Sigmoid colon (tissue), 7 donors: ENCODE measurements around the gene TSPO2. TPM values are rescaled to one million over a fixed set of nuclear protein-coding genes. Genes with fewer than 3 reads are reported as not detected.
A peak's percentile ranks its signal among the peaks of the same experiment; 100 is the strongest.

Experiments
- DNase-seq: peaks from one replicate; pipeline ENCODE4 v3.0.0-alpha.2; 2019
- H3K27ac ChIP-seq, 4 donors: fragments of 200-600 bp; sonication (generic); one replicate each; pipeline ENCODE4 v1.5.1; 2016 to 2019; ENCODE audit warnings: mild to moderate bottlenecking in 1 of 4
- H3K27me3 ChIP-seq, 3 donors: fragments of 200-600 bp; sonication (generic); one replicate each; pipeline ENCODE4 v1.5.1; 2019; ENCODE audit warnings: mild to moderate bottlenecking in 1 of 3
- H3K36me3 ChIP-seq, 4 donors: fragments of 200-600 bp; sonication (generic); one replicate each; pipeline ENCODE4 v1.5.1; 2016 to 2019
- H3K4me1 ChIP-seq, 4 donors: fragments of 200-600 bp; sonication (generic); one replicate each; pipeline ENCODE4 v1.5.1; 2017 to 2019
- H3K4me3 ChIP-seq, 4 donors: fragments of 200-600 bp; sonication (generic); one replicate each; pipeline ENCODE4 v1.5.1; 2017 to 2019; ENCODE audit warnings: mild to moderate bottlenecking in 2 of 4, moderate library complexity in 1 of 4
- H3K9me3 ChIP-seq, 4 donors: fragments of 200-600 bp in 3 of 4; sonication (generic) in 3 of 4; one replicate each; pipeline versions ENCODE4 v1.5.1 to v1.6.1; 2013 to 2019
- CTCF ChIP-seq, 4 experiments: fragments of 450-650 bp in 3 of 4; fragments of 200-600 bp in 1 of 4; IDR thresholded peaks; one replicate each; pipeline ENCODE4 v1.5.1; 2016 to 2019; ENCODE audit warnings: antibody characterized with exemption in 4 of 4, mild to moderate bottlenecking in 3 of 4, moderate library complexity in 2 of 4
- EP300 ChIP-seq, 4 donors: sonication (generic); formaldehyde crosslinking; IDR thresholded peaks; one replicate each; pipeline ENCODE4 v1.6.1; 2017; ENCODE audit warnings: antibody characterized with exemption in 4 of 4
- POLR2A ChIP-seq, 2 donors: fragments of 450-650 bp; IDR thresholded peaks; one replicate each; pipeline ENCODE4 v1.6.1; 2016; ENCODE audit warnings: antibody characterized with exemption in 2 of 2, mild to moderate bottlenecking in 2 of 2, moderate library complexity in 2 of 2
- POLR2AphosphoS5 ChIP-seq, 4 donors: sonication (generic); formaldehyde crosslinking; IDR thresholded peaks; one replicate each; pipeline ENCODE4 v1.6.1; 2017; ENCODE audit warnings: antibody characterized with exemption in 4 of 4
- WGBS, 2 donors: extraction: QIAGEN DNeasy Blood & Tissue Kit; methylation state at CpG; one replicate each; pipeline ENCODE4 v1.1.7; 2013; 5-methylcytosine and 5-hydroxymethylcytosine counted together
- intact Hi-C: fragments of 100-400 bp; cut with DNase I; formaldehyde crosslinking; loops from one replicate; pipeline ENCODE4 v1.15.1; 2023
- polyA plus RNA-seq, 3 donors: library from polyadenylated mRNA; stranded (reverse); fragments of 200-250 nt; gene quantifications; one replicate each; pipeline ENCODE4 v1.2.3, GENCODE V29; 2013
- total RNA-seq, 4 donors: library from RNA; depleted of rRNA; stranded (reverse); fragments of >200 nt; gene quantifications; one replicate each; pipeline ENCODE4 v1.1.0, GENCODE V29; 2016
- donor health status: healthy with polysubstance abuse.
- donor health status: Bipolar disorder and iron deficiency.
- donor health status: healthy.

Gene TSPO2, protein sequence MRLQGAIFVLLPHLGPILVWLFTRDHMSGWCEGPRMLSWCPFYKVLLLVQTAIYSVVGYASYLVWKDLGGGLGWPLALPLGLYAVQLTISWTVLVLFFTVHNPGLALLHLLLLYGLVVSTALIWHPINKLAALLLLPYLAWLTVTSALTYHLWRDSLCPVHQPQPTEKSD
- not detected for total RNA-seq
- under 1 TPM in 1 of 3 donors, not detected in 2; 0.48 TPM for polyA plus RNA-seq

GRCh38 chr6:41042226-41043055, at the start of gene TSPO2:
TSPO2 (plus strand) TSS chr6:41042467; CDS start chr6:41042986, 519 bp downstream.
- intact Hi-C loops: no loop called here
- TF ChIP-seq POLR2AphosphoS5 (IDR thresholded peaks at IDR 0.05) (no peak), EP300 (IDR thresholded peaks at IDR 0.05) (no peak), CTCF (IDR thresholded peaks at IDR 0.05) (no peak), POLR2A (IDR thresholded peaks at IDR 0.05) (no peak)
- Histone ChIP-seq H3K4me1 (no peaks in the 10 kb centered on the region), H3K36me3 (no peaks in the 10 kb centered on the region), H3K4me3 (no peak within 1 kb of the TSS), H3K27ac (no peak within 1 kb of the TSS), H3K27me3 (no peaks in the 10 kb centered on the region), H3K9me3 (no peaks in the 10 kb centered on the region)
- WGBS, 2 donors: 92 to 96% methylated on average over 10 of the region's 10 CpGs
- DNase-seq: no peak

DNA sequence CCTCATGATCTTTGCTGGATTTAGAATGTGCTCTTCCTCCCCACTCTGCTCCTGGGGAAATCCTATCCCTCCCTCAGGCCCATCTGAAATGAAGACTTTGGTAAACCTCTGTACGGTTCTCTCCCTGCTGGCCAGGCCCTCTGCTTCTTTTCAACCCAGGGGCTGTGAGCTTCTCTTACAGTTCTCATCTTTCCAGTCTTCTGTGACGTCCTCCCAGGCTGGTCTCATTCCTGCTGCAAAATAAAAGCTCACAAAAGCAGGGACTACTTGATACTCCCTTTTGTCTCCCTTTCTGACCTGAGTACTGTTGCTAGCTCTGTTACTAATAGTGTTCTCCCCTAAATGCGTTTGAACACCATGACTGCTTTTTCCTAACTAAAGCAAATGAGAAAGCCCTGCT, 49.5 kb upstream of the TSPO2 start:
- DNase-seq: no peak
- peaks cover 0 to 22% (median 19%) of the 10 kb centered on the region in 4 donors for H3K4me1 ChIP-seq
- no peaks in the 10 kb centered on the region for H3K36me3 ChIP-seq
- H3K27ac ChIP-seq: no peak overlapping the region
- TF ChIP-seq POLR2AphosphoS5 (IDR thresholded peaks at IDR 0.05) (no peak), EP300 (IDR thresholded peaks at IDR 0.05) (no peak), CTCF (IDR thresholded peaks at IDR 0.05) (no peak), POLR2A (IDR thresholded peaks at IDR 0.05) (no peak)
- 83 to 86% methylated on average over 3 of the region's 3 CpGs for WGBS, 2 donors
- intact Hi-C loops: no loop called here
- H3K27me3 ChIP-seq: no peaks in the 10 kb centered on the region
- H3K4me3 ChIP-seq: no peak overlapping the region
- H3K9me3 ChIP-seq: no peaks in the 10 kb centered on the region

- 15 to 59% methylated on average over 6 of the region's 6 CpGs for WGBS, 2 donors
- Histone ChIP-seq H3K27me3 (no peaks in the 10 kb centered on the region), H3K4me3 (no peak overlapping the region), H3K36me3 (no peaks in the 10 kb centered on the region), H3K27ac (peak overlapping the region; percentile 53 to 77 (median 66)), H3K4me1 (peaks cover 0 to 33% (median 29%) of the 10 kb centered on the region in 4 donors), H3K9me3 (no peaks in the 10 kb centered on the region)
- TF ChIP-seq POLR2AphosphoS5 (IDR thresholded peaks at IDR 0.05) (no peak), POLR2A (IDR thresholded peaks at IDR 0.05) (no peak), CTCF (IDR thresholded peaks at IDR 0.05) (no peak), EP300 (IDR thresholded peaks at IDR 0.05) (no peak)
- intact Hi-C loops: no loop called here
- DNase-seq: no peak
Observed at GRCh38 chr6:40996591-40997233, 45.6 kb upstream of the TSPO2 start.

GRCh38 chr6:40997234-40997957, 44.9 kb upstream of the TSPO2 start:
- H3K4me1 ChIP-seq: peaks cover 0 to 33% (median 29%) of the 10 kb centered on the region in 4 donors
- no peaks in the 10 kb centered on the region for H3K27me3 ChIP-seq
- H3K4me3 ChIP-seq: no peak overlapping the region
- no peaks in the 10 kb centered on the region for H3K9me3 ChIP-seq
- 10 to 51% methylated on average over 4 of the region's 4 CpGs for WGBS, 2 donors
- intact Hi-C loops: no loop called here
- H3K36me3 ChIP-seq: no peaks in the 10 kb centered on the region
- TF ChIP-seq EP300 (IDR thresholded peaks at IDR 0.05) (no peak), CTCF (IDR thresholded peaks at IDR 0.05) (no peak), POLR2AphosphoS5 (IDR thresholded peaks at IDR 0.05) (no peak)
- peak overlapping the region; percentile 53 to 77 (median 66) for H3K27ac ChIP-seq
- DNase-seq: no peak
